A673 (cell line): ENCODE measurements around the gene CDCP2. TPM values are rescaled to one million over a fixed set of nuclear protein-coding genes. Genes with fewer than 3 reads are reported as not detected.

Source experiments
- BruUV-seq: library from RNA; stranded (reverse); fragments of 400-500 nt; replicated peaks from 2 replicates; lab custom pipeline; 2021; lab: Mats Ljungman, UMichigan
- CTCF ChIA-PET: fragments of 300-600 bp; sonication (Branson Sonifier 250); formaldehyde crosslinking; loops from one replicate; lab custom pipeline; 2022; ENCODE audit warnings: antibody characterized with exemption; lab: Charles Lee
- POLR2A ChIA-PET: fragments of 300-600 bp; sonication (Branson Sonifier 250); formaldehyde crosslinking; loops from one replicate; lab custom pipeline; 2022; ENCODE audit warnings: antibody characterized with exemption; ENCODE audit not compliant: low non-redundant PET; lab: Charles Lee
- DNase-seq: peaks from one replicate; pipeline ENCODE4 v3.0.0-alpha.2; 2015; ENCODE audit warnings: low spot score
- H3K27ac ChIP-seq: fragments of 200-600 bp; sonication (generic); 2 replicates; pipeline ENCODE4 v1.5.1; 2016; ENCODE audit warnings: mixed run types, low read depth, mild to moderate bottlenecking, mixed read lengths, antibody characterized with exemption, low read length; ENCODE audit not compliant: poor library complexity, severe bottlenecking
- H3K27me3 ChIP-seq: fragments of 200-600 bp; sonication (generic); replicated peaks from 2 replicates; pipeline ENCODE4 v1.6.1; 2017; ENCODE audit warnings: mixed run types, low read depth, mild to moderate bottlenecking, mixed read lengths, antibody characterized with exemption, low read length; ENCODE audit not compliant: insufficient read depth, poor library complexity
- H3K36me3 ChIP-seq: fragments of 200-600 bp; sonication (generic); 2 replicates; pipeline ENCODE4 v1.6.1; 2016; ENCODE audit warnings: mixed run types, mild to moderate bottlenecking, mixed read lengths, antibody characterized with exemption, low read length; ENCODE audit not compliant: insufficient read depth, poor library complexity, severe bottlenecking
- H3K4me1 ChIP-seq: fragments of 200-600 bp; sonication (generic); 2 replicates; pipeline ENCODE4 v1.6.1; 2017; ENCODE audit warnings: mixed run types, mild to moderate bottlenecking, mixed read lengths, antibody characterized with exemption, low read length; ENCODE audit not compliant: insufficient read depth, poor library complexity, severe bottlenecking
- H3K4me3 ChIP-seq: fragments of 200-600 bp; sonication (generic); 2 replicates; pipeline ENCODE4 v1.5.1; 2016; ENCODE audit warnings: low read depth, mixed run types, mild to moderate bottlenecking, mixed read lengths, low read length; ENCODE audit not compliant: poor library complexity, severe bottlenecking
- H3K9me3 ChIP-seq: fragments of 200-600 bp; sonication (generic); 2 replicates; pipeline ENCODE4 v1.6.1; 2016; ENCODE audit warnings: mixed run types, low read depth, mild to moderate bottlenecking, mixed read lengths, antibody characterized with exemption, low read length; ENCODE audit not compliant: poor library complexity, severe bottlenecking
- CTCF ChIP-seq: fragments of 300-800, 200-600 bp; sonication (generic); conservative IDR thresholded peaks from 2 replicates; pipeline ENCODE4 v1.5.1; 2017; ENCODE audit warnings: low read depth, mild to moderate bottlenecking, antibody characterized with exemption, low read length, moderate library complexity, mixed read lengths
- EZH2 ChIP-seq: fragments of 200-600 bp; sonication (generic); IDR thresholded peaks from 2 replicates; pipeline ENCODE4 v1.6.1; 2017; ENCODE audit warnings: borderline replicate concordance, low read depth, mild to moderate bottlenecking, mixed read lengths, antibody characterized with exemption, low read length; ENCODE audit not compliant: poor library complexity, severe bottlenecking
- intact Hi-C: fragments of 100-400 bp; cut with micrococcal nuclease; formaldehyde crosslinking; loops from one replicate; pipeline ENCODE4 v1.10.0; 2022; ENCODE audit not compliant: unreplicated experiment
- total RNA-seq: library from RNA; stranded (reverse); gene quantifications from 2 replicates; pipeline ENCODE4 v1.2.3, GENCODE V29; 2021

The CDCP2 gene
- total RNA-seq, 1 experiment from 2014 or later, result not detected

DNA sequence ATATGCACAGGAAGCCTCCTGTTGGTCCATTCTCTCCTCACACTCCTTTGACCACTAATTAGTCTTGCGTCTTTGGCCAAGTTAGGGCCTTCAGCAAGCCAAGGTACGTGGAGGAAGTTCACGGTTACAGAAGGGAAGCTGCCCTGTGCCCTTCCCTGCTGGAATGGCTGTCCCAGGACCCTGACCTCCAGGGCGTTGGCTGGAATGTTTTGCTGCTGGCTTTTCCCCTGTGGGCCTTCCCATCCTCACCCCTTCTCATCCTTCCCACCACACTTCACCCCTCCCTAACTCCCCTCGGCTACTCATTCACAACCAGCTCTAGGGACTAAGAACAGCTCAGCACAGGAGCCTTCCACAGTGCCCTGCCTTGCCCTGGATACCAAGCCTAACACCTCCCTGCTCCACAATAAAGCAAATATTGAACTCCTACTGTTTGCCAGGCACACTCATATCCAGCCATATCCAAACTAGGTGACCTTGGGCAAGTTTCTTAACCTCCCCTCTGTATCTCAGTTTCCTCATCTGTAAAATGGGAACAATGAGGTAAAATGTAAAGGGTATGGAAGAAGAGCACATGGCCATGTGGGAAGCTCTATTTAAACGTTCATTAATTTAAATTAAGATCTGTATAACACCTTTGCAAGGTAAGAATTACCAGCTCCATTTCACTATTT is 8.8 kb upstream of the CDCP2 start:
- POLR2A ChIA-PET, result no interaction called here
- BruUV-seq, result no TSS peak
- H3K9me3 ChIP-seq, result no peaks in the 10 kb centered on the region

DNA sequence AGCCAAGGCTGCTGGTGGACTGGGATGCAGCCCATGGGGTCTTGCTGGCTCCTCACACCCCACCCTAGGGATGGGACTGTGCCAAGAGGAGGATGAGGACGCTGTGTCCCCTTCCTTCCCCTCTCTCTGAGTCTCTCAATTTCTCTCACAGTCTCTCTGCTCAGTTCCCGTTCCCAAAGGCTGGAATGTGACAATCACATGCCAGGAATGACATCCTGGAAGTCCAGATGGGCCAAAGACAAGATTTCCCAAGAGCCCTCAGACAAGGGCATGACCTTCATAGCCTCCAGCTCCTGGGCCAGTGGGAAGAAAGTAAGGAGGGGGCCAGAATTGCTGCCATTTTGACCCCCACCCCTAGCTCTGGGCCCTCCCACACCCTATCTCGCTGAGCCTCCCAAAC is 7.6 kb upstream of the CDCP2 start:
- intact Hi-C loops, result no loop called here
- Histone ChIP-seq H3K27me3 (no peaks in the 10 kb centered on the region), H3K36me3 (no peaks in the 10 kb centered on the region), H3K4me3 (no peak overlapping the region), H3K27ac (no peak overlapping the region), H3K9me3 (no peaks in the 10 kb centered on the region), H3K4me1 (no peaks in the 10 kb centered on the region)
- TF ChIP-seq EZH2, result no peak
- no peak for DNase-seq
- CTCF ChIA-PET, result no interaction called here
- no TSS peak for BruUV-seq
- POLR2A ChIA-PET, result no interaction called here

More for the DNA sequence above, 8.8 kb upstream of the CDCP2 start:
- intact Hi-C loops, result no loop called here
- no peak overlapping the region for H3K4me3 ChIP-seq
- no peaks in the 10 kb centered on the region for H3K4me1 ChIP-seq
- DNase-seq, result no peak
- CTCF ChIA-PET, result no interaction called here
- TF ChIP-seq EZH2 (no peak), CTCF (no peak)
- H3K27ac ChIP-seq, result no peak overlapping the region
- H3K27me3 ChIP-seq, result no peaks in the 10 kb centered on the region
- no peaks in the 10 kb centered on the region for H3K36me3 ChIP-seq

DNA sequence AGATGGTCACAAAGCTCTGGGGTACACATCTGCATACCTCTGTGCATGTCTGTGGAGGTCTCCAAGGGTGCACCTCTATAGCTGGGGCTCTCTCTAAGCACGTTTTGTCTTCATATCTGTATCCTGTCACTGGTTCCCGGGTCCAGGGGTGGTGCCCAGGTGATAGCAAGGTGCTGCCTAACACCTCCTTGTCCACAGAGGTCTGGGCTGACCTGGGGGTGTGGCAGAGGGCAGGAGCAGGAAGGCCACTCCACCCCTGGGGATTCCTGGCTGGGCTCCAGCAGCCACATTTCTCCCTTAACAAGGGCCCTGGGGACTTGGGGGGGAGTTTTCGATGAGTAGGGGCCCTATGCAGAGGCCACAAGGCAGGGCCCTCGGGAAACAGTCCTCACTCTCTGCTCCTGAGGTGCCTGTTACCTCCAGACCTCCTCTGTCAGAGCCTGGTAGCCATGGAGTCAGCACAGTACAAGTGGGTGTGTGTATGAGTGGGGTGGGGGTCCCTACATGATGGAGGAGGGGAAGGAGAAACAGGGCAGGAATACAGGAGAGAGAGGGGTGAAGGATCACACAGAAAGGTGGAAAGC is 7.0 kb upstream of the CDCP2 start:
- no peak for DNase-seq
- TF ChIP-seq CTCF (no peak), EZH2 (no peak)
- no peaks in the 10 kb centered on the region for H3K36me3 ChIP-seq
- BruUV-seq, result no TSS peak
- no peaks in the 10 kb centered on the region for H3K9me3 ChIP-seq
- intact Hi-C loops, result no loop called here
- CTCF ChIA-PET, result no interaction called here
- H3K4me1 ChIP-seq, result no peaks in the 10 kb centered on the region
- H3K27me3 ChIP-seq, result no peaks in the 10 kb centered on the region
- H3K4me3 ChIP-seq, result no peak overlapping the region
- POLR2A ChIA-PET, result no interaction called here
- H3K27ac ChIP-seq, result no peak overlapping the region
